Smooth muscle cell (in vitro differentiated cells): Measurements from ENCODE around the gene PTPRH. TPM values are rescaled to one million over a fixed set of nuclear protein-coding genes. Genes with fewer than 3 reads are reported as not detected.

Experiments
- DNase-seq: peaks from one replicate; lab custom pipeline; 2025; ENCODE audit not compliant: unreplicated experiment; lab: John Stamatoyannopoulos, UW
- H2AFZ ChIP-seq: fragments of 200-600 bp; sonication (generic); 2 replicates; pipeline ENCODE4 v1.6.0; 2016; ENCODE audit warnings: antibody characterized with exemption, low read depth, mild to moderate bottlenecking
- H3F3A ChIP-seq: fragments of 200-600 bp; sonication (generic); 2 replicates; pipeline ENCODE4 v1.6.0; 2017; ENCODE audit warnings: antibody characterized with exemption, low read depth
- H3K27ac ChIP-seq: fragments of 200-600 bp; sonication (generic); 2 replicates; pipeline ENCODE4 v1.5.1; 2016; ENCODE audit warnings: low read depth, mild to moderate bottlenecking
- H3K27me3 ChIP-seq: fragments of 200-600 bp; sonication (generic); 2 replicates; pipeline ENCODE4 v1.6.1; 2016; ENCODE audit warnings: low read depth, mild to moderate bottlenecking
- H3K36me3 ChIP-seq: fragments of 200-600 bp; sonication (generic); 2 replicates; pipeline ENCODE4 v1.5.1; 2016; ENCODE audit warnings: low read depth
- H3K4me1 ChIP-seq: fragments of 200-600 bp; sonication (generic); 2 replicates; pipeline ENCODE4 v1.5.1; 2016; ENCODE audit warnings: low read depth
- H3K4me2 ChIP-seq: fragments of 200-600 bp; sonication (generic); 2 replicates; pipeline ENCODE4 v1.6.0; 2016; ENCODE audit warnings: mild to moderate bottlenecking
- H3K4me3 ChIP-seq: fragments of 200-600 bp; sonication (generic); 2 replicates; pipeline ENCODE4 v1.5.1; 2016; ENCODE audit warnings: mild to moderate bottlenecking
- H3K79me2 ChIP-seq: fragments of 200-600 bp; sonication (generic); 2 replicates; pipeline ENCODE4 v1.6.0; 2016; ENCODE audit warnings: low read depth, mild to moderate bottlenecking
- H3K9ac ChIP-seq: fragments of 200-600 bp; sonication (generic); 2 replicates; pipeline ENCODE4 v1.6.0; 2016; ENCODE audit warnings: low read depth
- H3K9me3 ChIP-seq: fragments of 200-600 bp; sonication (generic); replicated peaks from 2 replicates; pipeline ENCODE4 v1.5.1; 2016; ENCODE audit warnings: low read depth
- H4K20me1 ChIP-seq: fragments of 200-600 bp; sonication (generic); 2 replicates; pipeline ENCODE4 v1.6.0; 2016; ENCODE audit warnings: low read depth
- CTCF ChIP-seq: fragments of 200-600 bp; sonication (generic); IDR thresholded peaks from 2 replicates; pipeline ENCODE4 v1.5.1; 2017; ENCODE audit warnings: borderline replicate concordance, mild to moderate bottlenecking, antibody characterized with exemption; ENCODE audit not compliant: insufficient read depth, poor library complexity, severe bottlenecking
- WGBS: methylation state at CpG from one replicate; pipeline ENCODE4 v1.1.7; 2016; ENCODE audit warnings: low lambda C conversion rate; 5-methylcytosine and 5-hydroxymethylcytosine counted together
- polyA plus RNA-seq: library from polyadenylated mRNA; unstranded; fragments of >200 nt; fragmentation: Nextera tagmentation; extraction: Ambion mirVana; gene quantifications from 2 replicates; pipeline ENCODE4 v1.2.1, GENCODE V29; 2016
- total RNA-seq: library from RNA; depleted of rRNA; stranded (reverse); fragments of >200 nt; gene quantifications from 2 replicates; pipeline ENCODE4 v1.2.3, GENCODE V29; 2014

The PTPRH gene
- total and polyA plus RNA-seq, 2 experiments from 2014 or later, result 0.18 TPM; not detected in 1

DNA sequence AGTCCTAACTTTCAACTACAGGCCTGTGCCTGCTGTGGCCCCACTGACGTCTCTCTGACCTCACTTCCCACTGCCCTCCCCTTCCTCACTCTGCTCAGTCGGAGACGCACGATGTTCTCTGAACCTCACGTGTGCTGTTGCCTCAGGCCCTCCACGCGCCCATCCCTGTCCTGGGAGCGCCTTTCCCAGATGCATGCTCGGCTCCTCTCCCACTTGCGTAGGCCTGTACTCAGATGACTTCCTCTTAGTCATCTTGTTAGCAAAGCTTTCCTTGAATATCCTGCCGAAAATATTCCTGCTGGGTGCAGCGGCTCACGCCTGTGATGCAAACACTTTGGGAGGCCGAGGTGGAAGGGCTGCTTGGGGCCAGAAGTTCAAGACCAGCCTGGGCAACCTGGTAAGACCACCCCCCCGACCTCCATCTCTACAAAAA, 19.9 kb downstream of the PTPRH start:
- WGBS, result 47% methylated on average over 15 of the region's 15 CpGs
- H3K27me3 ChIP-seq, result no peaks in the 10 kb centered on the region
- H3K4me3 ChIP-seq, result no peak overlapping the region
- no peaks in the 10 kb centered on the region for H3K36me3 ChIP-seq
- H3K79me2 ChIP-seq, result no peaks in the 10 kb centered on the region
- no peaks in the 10 kb centered on the region for H4K20me1 ChIP-seq
- no peaks in the 10 kb centered on the region for H3F3A ChIP-seq
- no peaks in the 10 kb centered on the region for H3K4me1 ChIP-seq
- no peak overlapping the region for H3K27ac ChIP-seq
- H3K4me2 ChIP-seq, result no peak overlapping the region
- no peak overlapping the region for H3K9ac ChIP-seq
- DNase-seq, result no peak
- no peak overlapping the region for H2AFZ ChIP-seq
- H3K9me3 ChIP-seq, result no peaks in the 10 kb centered on the region
- TF ChIP-seq CTCF, result no peak

GRCh38 chr19:55188625-55189024, 20.7 kb downstream of the PTPRH start:
- H3F3A ChIP-seq, result no peaks in the 10 kb centered on the region
- H3K4me1 ChIP-seq, result no peaks in the 10 kb centered on the region
- no peak for TF ChIP-seq CTCF
- H3K9me3 ChIP-seq, result no peaks in the 10 kb centered on the region
- 78% methylated on average over 8 of the region's 8 CpGs for WGBS
- H3K27ac ChIP-seq, result no peak overlapping the region
- no peak overlapping the region for H3K4me3 ChIP-seq
- no peak overlapping the region for H2AFZ ChIP-seq
- no peaks in the 10 kb centered on the region for H4K20me1 ChIP-seq
- H3K36me3 ChIP-seq, result no peaks in the 10 kb centered on the region
- H3K27me3 ChIP-seq, result no peaks in the 10 kb centered on the region
- no peak for DNase-seq
- H3K4me2 ChIP-seq, result no peak overlapping the region
- no peaks in the 10 kb centered on the region for H3K79me2 ChIP-seq
- H3K9ac ChIP-seq, result no peak overlapping the region

DNA sequence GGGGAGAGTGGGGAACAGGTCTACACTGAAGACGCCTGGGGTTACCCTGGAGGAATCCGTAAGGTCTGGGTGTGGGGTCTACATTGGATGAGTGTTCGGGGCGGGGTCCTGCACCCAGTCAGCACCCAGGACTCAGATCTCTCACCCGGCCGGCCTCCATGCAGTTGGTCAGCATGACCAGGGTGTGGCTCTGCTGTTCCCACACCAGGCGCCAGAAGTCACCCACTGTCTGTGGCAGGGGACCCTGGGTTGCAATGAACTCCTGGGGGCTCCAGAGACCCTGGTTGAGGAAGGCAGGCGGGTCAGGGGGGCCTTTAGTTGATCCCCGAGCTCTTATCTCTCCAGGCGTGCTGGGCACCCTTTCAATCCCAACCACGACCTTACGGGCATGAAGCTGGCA, 23.2 kb downstream of the PTPRH start:
- no peaks in the 10 kb centered on the region for H3F3A ChIP-seq

More for the DNA sequence above, 23.2 kb downstream of the PTPRH start:
- no peak overlapping the region for H2AFZ ChIP-seq
- TF ChIP-seq CTCF, result no peak
- H3K4me1 ChIP-seq, result no peaks in the 10 kb centered on the region
- H3K4me2 ChIP-seq, result no peak overlapping the region
- no peaks in the 10 kb centered on the region for H3K9me3 ChIP-seq
- no peak overlapping the region for H3K9ac ChIP-seq
- H4K20me1 ChIP-seq, result no peaks in the 10 kb centered on the region
- no peak for DNase-seq
- no peaks in the 10 kb centered on the region for H3K36me3 ChIP-seq
- WGBS, result 82% methylated on average over 10 of the region's 12 CpGs
- no peak overlapping the region for H3K27ac ChIP-seq
- no peaks in the 10 kb centered on the region for H3K79me2 ChIP-seq
- peaks cover 16% of the 10 kb centered on the region for H3K27me3 ChIP-seq
- H3K4me3 ChIP-seq, result no peak overlapping the region
